Testis (tissue), 2 donors: ENCODE results near the gene DPYSL3.

Source experiments
- POLR2A ChIP-seq: fragments of 450-650 bp; IDR thresholded peaks from one replicate; pipeline ENCODE4 v1.6.1; 2017; ENCODE audit warnings: antibody characterized with exemption, mild to moderate bottlenecking, moderate library complexity
- TF ChIP-seq, protein P1 (sequence below), 3 experiments: fragments of 450-650 bp in 2 of 3; fragments of 200-600 bp in 1 of 3; sonication (generic) in 1 of 3; IDR thresholded peaks; one replicate each; pipeline ENCODE4 v1.5.1; 2016 to 2019; ENCODE audit warnings: antibody characterized with exemption in 3 of 3, mild to moderate bottlenecking in 2 of 3, moderate library complexity in 1 of 3

DNA sequence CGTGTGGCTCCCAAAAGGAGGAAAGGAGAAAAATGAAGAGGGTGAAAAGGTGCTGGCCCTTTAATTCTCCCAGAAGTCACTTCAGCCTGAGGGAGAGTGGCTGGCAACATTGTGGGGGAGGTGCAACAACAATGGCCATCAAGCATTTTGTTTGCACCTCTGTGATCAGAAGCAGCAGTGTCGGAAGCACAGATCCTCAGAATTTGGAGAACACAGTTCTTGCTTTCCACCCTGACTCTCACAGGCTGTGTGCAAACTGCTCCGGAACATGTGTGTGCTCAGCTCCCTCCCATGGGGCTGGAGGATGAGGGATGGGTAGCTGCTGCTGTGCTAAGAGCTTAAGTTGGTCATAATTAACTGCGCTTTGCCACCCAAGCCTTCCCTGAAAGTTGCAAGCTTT lies 127.1 kb downstream of the DPYSL3 start:
- TF ChIP-seq, protein P1, sequence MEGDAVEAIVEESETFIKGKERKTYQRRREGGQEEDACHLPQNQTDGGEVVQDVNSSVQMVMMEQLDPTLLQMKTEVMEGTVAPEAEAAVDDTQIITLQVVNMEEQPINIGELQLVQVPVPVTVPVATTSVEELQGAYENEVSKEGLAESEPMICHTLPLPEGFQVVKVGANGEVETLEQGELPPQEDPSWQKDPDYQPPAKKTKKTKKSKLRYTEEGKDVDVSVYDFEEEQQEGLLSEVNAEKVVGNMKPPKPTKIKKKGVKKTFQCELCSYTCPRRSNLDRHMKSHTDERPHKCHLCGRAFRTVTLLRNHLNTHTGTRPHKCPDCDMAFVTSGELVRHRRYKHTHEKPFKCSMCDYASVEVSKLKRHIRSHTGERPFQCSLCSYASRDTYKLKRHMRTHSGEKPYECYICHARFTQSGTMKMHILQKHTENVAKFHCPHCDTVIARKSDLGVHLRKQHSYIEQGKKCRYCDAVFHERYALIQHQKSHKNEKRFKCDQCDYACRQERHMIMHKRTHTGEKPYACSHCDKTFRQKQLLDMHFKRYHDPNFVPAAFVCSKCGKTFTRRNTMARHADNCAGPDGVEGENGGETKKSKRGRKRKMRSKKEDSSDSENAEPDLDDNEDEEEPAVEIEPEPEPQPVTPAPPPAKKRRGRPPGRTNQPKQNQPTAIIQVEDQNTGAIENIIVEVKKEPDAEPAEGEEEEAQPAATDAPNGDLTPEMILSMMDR (IDR thresholded peaks at IDR 0.05): no peak
- no peak for TF ChIP-seq POLR2A
